SK-N-SH (cell line): ENCODE results near the gene OSBPL9. TPM values are rescaled to one million over a fixed set of nuclear protein-coding genes. Genes with fewer than 3 reads are reported as not detected.

Experiments used
- CTCF ChIA-PET: fragments of 300-600, 350-600 bp; formaldehyde crosslinking; extraction: SDS; loops from one replicate; lab custom pipeline; 2021; lab: Yijun Ruan, JAX
- POLR2A ChIA-PET: fragments of 350-600 bp; sonication (Branson Sonifier 250); formaldehyde crosslinking; extraction: SDS; loops from one replicate; lab custom pipeline; 2020; ENCODE audit warnings: antibody characterized with exemption, inconsistent platforms; lab: Yijun Ruan, JAX
- DNase-seq: peaks from one replicate; pipeline ENCODE4 v3.0.0; 2012
- H2AFZ ChIP-seq: fragments of 200-600 bp; sonication (generic); 2 replicates; pipeline ENCODE4 v1.8.1; 2016; ENCODE audit warnings: antibody characterized with exemption, mild to moderate bottlenecking, low read depth
- H3F3A ChIP-seq: fragments of 200-600 bp; sonication (generic); replicated peaks from 2 replicates; pipeline ENCODE3; 2016; ENCODE audit warnings: antibody characterized with exemption, mild to moderate bottlenecking; ENCODE audit not compliant: insufficient read depth
- H3K27ac ChIP-seq, 2 experiments: fragments of 200-500 bp in 1 of 2; fragments of 200-600 bp in 1 of 2; sonication (Bioruptor generic) in 1 of 2; sonication (generic), shearing (Covaris generic) in 1 of 2; 2 replicates each; pipeline versions ENCODE4 v1.5.1 to v1.6.1; 2014 to 2016; ENCODE audit warnings: low read depth in 2 of 2, inconsistent platforms in 1 of 2, low read length in 1 of 2, mild to moderate bottlenecking in 1 of 2, mixed read lengths in 1 of 2
- H3K27me3 ChIP-seq: fragments of 200-600 bp; sonication (generic), shearing (Covaris generic); 2 replicates; pipeline ENCODE4 v1.6.1; 2016; ENCODE audit warnings: mixed run types; ENCODE audit not compliant: insufficient read depth
- H3K36me3 ChIP-seq, 2 experiments: fragments of 200-500 bp in 1 of 2; fragments of 200-600 bp in 1 of 2; sonication (Bioruptor generic) in 1 of 2; sonication (generic) in 1 of 2; replicated peaks in 1 of 2; 2 replicates each; pipeline versions ENCODE3 to v1.5.1; 2014 to 2016; ENCODE audit warnings: low read length in 1 of 2, mild to moderate bottlenecking in 1 of 2; ENCODE audit not compliant: insufficient read depth in 2 of 2, control insufficient read depth in 1 of 2
- H3K4me1 ChIP-seq, 2 experiments: fragments of 200-500 bp in 1 of 2; fragments of 200-600 bp in 1 of 2; sonication (Bioruptor generic) in 1 of 2; sonication (generic), shearing (Covaris generic) in 1 of 2; 2 replicates each; pipeline versions ENCODE4 v1.5.1 to v1.6.1; 2014 to 2016; ENCODE audit warnings: low read depth in 1 of 2, low read length in 1 of 2, mixed run types in 1 of 2; ENCODE audit not compliant: insufficient read depth in 2 of 2, control insufficient read depth in 1 of 2
- H3K4me2 ChIP-seq: fragments of 200-600 bp; sonication (generic), shearing (Covaris generic); 2 replicates; pipeline ENCODE4 v1.6.1; 2017; ENCODE audit warnings: mixed run types
- H3K4me3 ChIP-seq, 2 experiments: fragments of 200-500 bp in 1 of 2; fragments of 200-600 bp in 1 of 2; sonication (Bioruptor generic) in 1 of 2; sonication (generic), shearing (Covaris generic) in 1 of 2; 2 replicates each; pipeline versions ENCODE4 v1.5.1 to v1.8.1; 2014 to 2016; ENCODE audit warnings: low read depth in 2 of 2, inconsistent platforms in 1 of 2, low read length in 1 of 2, mild to moderate bottlenecking in 1 of 2, mixed read lengths in 1 of 2, moderate library complexity in 1 of 2
- H3K79me2 ChIP-seq: fragments of 200-600 bp; sonication (generic); 2 replicates; pipeline ENCODE4 v1.8.1; 2017; ENCODE audit warnings: mild to moderate bottlenecking; ENCODE audit not compliant: insufficient read depth
- H3K9ac ChIP-seq: fragments of 200-600 bp; sonication (generic); 2 replicates; pipeline ENCODE4 v1.6.1; 2017; ENCODE audit warnings: mixed run types
- H3K9me2 ChIP-seq: fragments of 200-600 bp; sonication (generic); 2 replicates; pipeline ENCODE4 v1.6.1; 2017; ENCODE audit warnings: mixed run types
- H3K9me3 ChIP-seq: fragments of 200-600 bp; sonication (generic); 2 replicates; pipeline ENCODE4 v1.6.1; 2017; ENCODE audit warnings: mixed run types, mild to moderate bottlenecking, moderate library complexity
- H4K20me1 ChIP-seq: fragments of 200-600 bp; sonication (generic); 2 replicates; pipeline ENCODE4 v1.6.1; 2017; ENCODE audit warnings: mild to moderate bottlenecking, mixed run types; ENCODE audit not compliant: insufficient read depth
- ELF1 ChIP-seq: IDR thresholded peaks from 2 replicates; pipeline ENCODE4 v1.4.0; 2012
- EZH2phosphoT487 ChIP-seq: fragments of 200-600 bp; sonication (generic); IDR thresholded peaks from 2 replicates; pipeline ENCODE4 v1.6.1; 2017; ENCODE audit warnings: low read depth, mixed run types, mild to moderate bottlenecking, antibody characterized with exemption, moderate library complexity, borderline replicate concordance
- GABPA ChIP-seq: IDR thresholded peaks from 2 replicates; pipeline ENCODE4 v1.4.0; 2012; ENCODE audit warnings: low read depth, mild to moderate bottlenecking
- GATA2 ChIP-seq: sonication (generic); formaldehyde crosslinking; IDR thresholded peaks from 2 replicates; pipeline ENCODE4 v1.5.0; 2020; ENCODE audit warnings: mild to moderate bottlenecking, missing genetic modification reagents
- MEF2A ChIP-seq: IDR thresholded peaks from 2 replicates; pipeline ENCODE4 v1.4.0; 2012; ENCODE audit warnings: low read depth, borderline replicate concordance
- NRF1 ChIP-seq: IDR thresholded peaks from 2 replicates; pipeline ENCODE4 v1.6.1; 2012; ENCODE audit warnings: low read depth, mild to moderate bottlenecking, low read length
- RCOR1 ChIP-seq: fragments of 150-350 bp; IDR thresholded peaks from 2 replicates; pipeline ENCODE4 v1.6.1; 2017; ENCODE audit warnings: antibody characterized with exemption, low read length
- RFX5 ChIP-seq: IDR thresholded peaks from 2 replicates; pipeline ENCODE4 v1.6.1; 2012; ENCODE audit warnings: mild to moderate bottlenecking, improper control_type of control experiment, low read length
- YY1 ChIP-seq: IDR thresholded peaks from 2 replicates; pipeline ENCODE4 v1.4.0; 2012; ENCODE audit warnings: low read depth, mild to moderate bottlenecking
- polyA plus RNA-seq, 3 experiments: library from polyadenylated mRNA; depleted of rRNA; stranded (reverse); fragments of >200 nt; gene quantifications; 2 replicates each; pipeline ENCODE4 v1.2.3, GENCODE V29; 2012
- TF ChIP-seq, protein P1 (sequence below): IDR thresholded peaks from 2 replicates; pipeline ENCODE4 v1.6.1; 2012; ENCODE audit warnings: mild to moderate bottlenecking, low read depth, low read length, moderate library complexity
- TF ChIP-seq, protein P2 (sequence below): IDR thresholded peaks from 2 replicates; pipeline ENCODE4 v1.4.0; 2012; ENCODE audit warnings: low read depth, borderline replicate concordance

Gene OSBPL9
- polyA plus RNA-seq, 1 of the 3 experiments (the other 2 are of a cell fraction): 43.9 TPM

DNA sequence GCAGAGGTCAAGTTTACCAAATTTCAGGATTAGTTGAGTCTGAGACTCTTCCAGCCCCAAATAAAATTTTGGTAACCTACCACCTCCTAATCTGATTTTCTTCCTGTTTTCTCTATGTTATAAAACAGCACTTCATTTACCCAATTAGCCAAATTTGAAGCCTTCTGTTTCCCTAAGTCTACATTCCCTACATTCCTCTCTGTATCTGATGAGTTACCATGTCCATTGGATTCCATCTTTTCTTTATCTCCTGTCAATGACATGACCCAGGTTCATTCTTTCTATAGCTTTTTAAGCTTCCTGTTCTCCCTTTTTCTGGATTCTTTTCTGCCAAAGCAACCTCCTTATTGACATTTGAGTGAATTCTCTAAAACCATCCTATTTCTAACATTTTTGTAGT is 72.8 kb downstream of the OSBPL9 start:
- POLR2A ChIA-PET: interaction anchor here (0.6 kb wide), 1 partner anchor 45 kb away, joined by 3 read pairs; no protein-coding TSS in a partner anchor
- Histone ChIP-seq H3F3A (peaks cover 33% of the 10 kb centered on the region), H3K9ac (no peak overlapping the region), H3K9me3 (no peaks in the 10 kb centered on the region), H3K27me3 (no peaks in the 10 kb centered on the region), H3K4me2 (no peak overlapping the region), H3K9me2 (no peaks in the 10 kb centered on the region)
- TF ChIP-seq, protein P1, sequence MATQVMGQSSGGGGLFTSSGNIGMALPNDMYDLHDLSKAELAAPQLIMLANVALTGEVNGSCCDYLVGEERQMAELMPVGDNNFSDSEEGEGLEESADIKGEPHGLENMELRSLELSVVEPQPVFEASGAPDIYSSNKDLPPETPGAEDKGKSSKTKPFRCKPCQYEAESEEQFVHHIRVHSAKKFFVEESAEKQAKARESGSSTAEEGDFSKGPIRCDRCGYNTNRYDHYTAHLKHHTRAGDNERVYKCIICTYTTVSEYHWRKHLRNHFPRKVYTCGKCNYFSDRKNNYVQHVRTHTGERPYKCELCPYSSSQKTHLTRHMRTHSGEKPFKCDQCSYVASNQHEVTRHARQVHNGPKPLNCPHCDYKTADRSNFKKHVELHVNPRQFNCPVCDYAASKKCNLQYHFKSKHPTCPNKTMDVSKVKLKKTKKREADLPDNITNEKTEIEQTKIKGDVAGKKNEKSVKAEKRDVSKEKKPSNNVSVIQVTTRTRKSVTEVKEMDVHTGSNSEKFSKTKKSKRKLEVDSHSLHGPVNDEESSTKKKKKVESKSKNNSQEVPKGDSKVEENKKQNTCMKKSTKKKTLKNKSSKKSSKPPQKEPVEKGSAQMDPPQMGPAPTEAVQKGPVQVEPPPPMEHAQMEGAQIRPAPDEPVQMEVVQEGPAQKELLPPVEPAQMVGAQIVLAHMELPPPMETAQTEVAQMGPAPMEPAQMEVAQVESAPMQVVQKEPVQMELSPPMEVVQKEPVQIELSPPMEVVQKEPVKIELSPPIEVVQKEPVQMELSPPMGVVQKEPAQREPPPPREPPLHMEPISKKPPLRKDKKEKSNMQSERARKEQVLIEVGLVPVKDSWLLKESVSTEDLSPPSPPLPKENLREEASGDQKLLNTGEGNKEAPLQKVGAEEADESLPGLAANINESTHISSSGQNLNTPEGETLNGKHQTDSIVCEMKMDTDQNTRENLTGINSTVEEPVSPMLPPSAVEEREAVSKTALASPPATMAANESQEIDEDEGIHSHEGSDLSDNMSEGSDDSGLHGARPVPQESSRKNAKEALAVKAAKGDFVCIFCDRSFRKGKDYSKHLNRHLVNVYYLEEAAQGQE: no peak
- TF ChIP-seq RFX5 (no peak), ELF1 (no peak), YY1 (no peak), GATA2 (CRISPR knock-in tag) (no peak), RCOR1 (no peak), GABPA (no peak), NRF1 (no peak), EZH2phosphoT487 (no peak), MEF2A (no peak)
- TF ChIP-seq, protein P2, sequence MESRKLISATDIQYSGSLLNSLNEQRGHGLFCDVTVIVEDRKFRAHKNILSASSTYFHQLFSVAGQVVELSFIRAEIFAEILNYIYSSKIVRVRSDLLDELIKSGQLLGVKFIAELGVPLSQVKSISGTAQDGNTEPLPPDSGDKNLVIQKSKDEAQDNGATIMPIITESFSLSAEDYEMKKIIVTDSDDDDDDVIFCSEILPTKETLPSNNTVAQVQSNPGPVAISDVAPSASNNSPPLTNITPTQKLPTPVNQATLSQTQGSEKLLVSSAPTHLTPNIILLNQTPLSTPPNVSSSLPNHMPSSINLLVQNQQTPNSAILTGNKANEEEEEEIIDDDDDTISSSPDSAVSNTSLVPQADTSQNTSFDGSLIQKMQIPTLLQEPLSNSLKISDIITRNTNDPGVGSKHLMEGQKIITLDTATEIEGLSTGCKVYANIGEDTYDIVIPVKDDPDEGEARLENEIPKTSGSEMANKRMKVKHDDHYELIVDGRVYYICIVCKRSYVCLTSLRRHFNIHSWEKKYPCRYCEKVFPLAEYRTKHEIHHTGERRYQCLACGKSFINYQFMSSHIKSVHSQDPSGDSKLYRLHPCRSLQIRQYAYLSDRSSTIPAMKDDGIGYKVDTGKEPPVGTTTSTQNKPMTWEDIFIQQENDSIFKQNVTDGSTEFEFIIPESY: no peak
- TF ChIP-seq, all 33 proteins: peak for 0
- peaks cover 42% of the 10 kb centered on the region for H3K79me2 ChIP-seq
- H2AFZ ChIP-seq: no peak overlapping the region
- H3K36me3 ChIP-seq: no peaks in the 10 kb centered on the region
- no peak overlapping the region for H3K4me3 ChIP-seq
- no peak for DNase-seq
- CTCF ChIA-PET: interaction anchor here (1.3 to 2.0 kb wide), 2 partner anchors 26 to 79 kb away, joined by 4 read pairs; no protein-coding TSS in a partner anchor
- peaks cover 5 to 42% of the 10 kb centered on the region in 2 experiments for H3K4me1 ChIP-seq
- peak overlapping the region; percentile 43 to 53; a peak in 3 of 4 replicates for H3K27ac ChIP-seq
- H4K20me1 ChIP-seq: no peaks in the 10 kb centered on the region
